ENCODE measurements around the gene C2orf49.

DNA sequence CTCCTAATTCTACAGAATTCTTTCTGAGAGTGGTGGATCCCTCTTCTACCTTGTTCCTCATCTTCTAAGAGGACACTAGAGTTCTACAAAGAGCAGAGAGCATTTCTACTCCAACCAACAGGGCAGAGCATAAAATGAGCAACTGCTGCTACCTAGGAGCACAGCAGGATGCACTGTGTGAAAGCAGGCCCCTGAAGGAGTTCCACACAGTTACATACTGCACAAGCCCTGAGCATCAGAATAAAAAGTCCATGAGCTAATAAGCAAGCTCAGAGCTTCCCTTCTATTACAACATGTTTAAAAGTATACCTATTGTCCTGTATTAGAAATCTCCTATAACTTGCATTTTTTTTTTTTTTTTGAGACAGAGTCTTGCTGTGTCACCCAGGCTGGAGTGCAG lies 53.1 kb downstream of the C2orf49 start:
- no peak for TF ChIP-seq POLR2A (IDR thresholded peaks at IDR 0.05)
- TF ChIP-seq, protein P1, sequence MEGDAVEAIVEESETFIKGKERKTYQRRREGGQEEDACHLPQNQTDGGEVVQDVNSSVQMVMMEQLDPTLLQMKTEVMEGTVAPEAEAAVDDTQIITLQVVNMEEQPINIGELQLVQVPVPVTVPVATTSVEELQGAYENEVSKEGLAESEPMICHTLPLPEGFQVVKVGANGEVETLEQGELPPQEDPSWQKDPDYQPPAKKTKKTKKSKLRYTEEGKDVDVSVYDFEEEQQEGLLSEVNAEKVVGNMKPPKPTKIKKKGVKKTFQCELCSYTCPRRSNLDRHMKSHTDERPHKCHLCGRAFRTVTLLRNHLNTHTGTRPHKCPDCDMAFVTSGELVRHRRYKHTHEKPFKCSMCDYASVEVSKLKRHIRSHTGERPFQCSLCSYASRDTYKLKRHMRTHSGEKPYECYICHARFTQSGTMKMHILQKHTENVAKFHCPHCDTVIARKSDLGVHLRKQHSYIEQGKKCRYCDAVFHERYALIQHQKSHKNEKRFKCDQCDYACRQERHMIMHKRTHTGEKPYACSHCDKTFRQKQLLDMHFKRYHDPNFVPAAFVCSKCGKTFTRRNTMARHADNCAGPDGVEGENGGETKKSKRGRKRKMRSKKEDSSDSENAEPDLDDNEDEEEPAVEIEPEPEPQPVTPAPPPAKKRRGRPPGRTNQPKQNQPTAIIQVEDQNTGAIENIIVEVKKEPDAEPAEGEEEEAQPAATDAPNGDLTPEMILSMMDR (IDR thresholded peaks at IDR 0.05): no peak
